ENCODE data around the gene FAF1. TPM values are rescaled to one million over a fixed set of nuclear protein-coding genes. Genes with fewer than 3 reads are reported as not detected.

Gene FAF1
- total RNA-seq, 2 experiments from 2014 or later: 42.3 to 114 TPM

DNA sequence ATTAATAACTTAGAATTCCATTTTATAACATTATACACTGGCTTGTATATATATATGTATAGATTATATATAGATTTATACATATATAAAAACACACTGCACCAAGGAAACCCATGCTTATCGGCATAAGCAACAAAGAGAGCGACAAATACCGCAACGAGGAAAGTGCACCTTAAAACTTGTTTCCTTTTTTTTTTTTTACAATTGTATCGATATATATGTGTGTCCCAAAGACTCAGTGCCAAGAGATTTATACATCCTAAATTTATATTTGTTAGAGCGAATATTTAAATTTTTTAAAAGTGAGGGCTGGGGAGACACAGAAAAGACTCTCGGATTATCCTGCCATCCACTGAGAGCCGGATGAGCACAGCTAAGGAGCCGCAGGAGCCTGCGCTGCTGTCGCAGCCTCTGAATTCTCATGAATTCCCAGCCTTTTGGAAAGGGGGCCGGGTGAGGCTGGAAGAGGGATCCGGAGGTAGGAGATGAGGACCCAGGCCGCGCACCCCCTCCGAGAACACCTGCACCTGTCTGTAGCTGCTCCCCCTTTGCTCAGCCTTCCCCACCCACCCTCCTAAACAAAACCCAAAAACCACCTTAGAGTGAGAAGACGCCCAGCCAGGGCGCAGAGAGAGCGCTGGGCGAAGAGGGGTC lies 542.0 kb downstream of the FAF1 start:
- H3K4me1 ChIP-seq (ENCODE audit: insufficient read depth, low read length, poor library complexity, severe bottlenecking): no peaks in the 10 kb centered on the region

DNA sequence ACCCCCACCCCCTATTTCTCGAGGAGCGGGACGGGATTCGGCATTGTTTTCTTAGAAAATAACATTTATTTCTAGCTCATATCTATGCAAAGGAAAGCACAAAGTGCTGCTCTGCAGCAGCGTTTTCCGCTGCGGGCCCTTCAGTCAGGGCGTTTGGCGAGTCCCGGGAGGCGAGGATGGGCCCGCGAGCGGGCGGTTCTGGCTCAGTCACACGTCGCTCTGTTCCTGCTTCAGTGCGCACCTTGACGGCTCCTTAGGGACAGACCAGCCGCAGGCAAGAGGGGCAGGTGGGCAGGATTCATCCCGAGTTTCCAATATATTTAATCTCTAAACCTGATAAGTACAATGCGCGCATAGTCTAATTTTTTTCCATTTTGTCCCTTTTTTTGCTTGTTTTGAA lies 542.6 kb downstream of the FAF1 start:
- H3K27ac ChIP-seq (ENCODE audit: low read depth, low read length, poor library complexity, severe bottlenecking): no peak overlapping the region
- no peaks in the 10 kb centered on the region for H3K36me3 ChIP-seq (ENCODE audit: insufficient read depth, low read length)
- TF ChIP-seq EZH2phosphoT487 (IDR thresholded peaks at IDR 0.05; ENCODE audit: borderline replicate concordance, low read depth, low read length): no peak
- TF ChIP-seq, protein P1, sequence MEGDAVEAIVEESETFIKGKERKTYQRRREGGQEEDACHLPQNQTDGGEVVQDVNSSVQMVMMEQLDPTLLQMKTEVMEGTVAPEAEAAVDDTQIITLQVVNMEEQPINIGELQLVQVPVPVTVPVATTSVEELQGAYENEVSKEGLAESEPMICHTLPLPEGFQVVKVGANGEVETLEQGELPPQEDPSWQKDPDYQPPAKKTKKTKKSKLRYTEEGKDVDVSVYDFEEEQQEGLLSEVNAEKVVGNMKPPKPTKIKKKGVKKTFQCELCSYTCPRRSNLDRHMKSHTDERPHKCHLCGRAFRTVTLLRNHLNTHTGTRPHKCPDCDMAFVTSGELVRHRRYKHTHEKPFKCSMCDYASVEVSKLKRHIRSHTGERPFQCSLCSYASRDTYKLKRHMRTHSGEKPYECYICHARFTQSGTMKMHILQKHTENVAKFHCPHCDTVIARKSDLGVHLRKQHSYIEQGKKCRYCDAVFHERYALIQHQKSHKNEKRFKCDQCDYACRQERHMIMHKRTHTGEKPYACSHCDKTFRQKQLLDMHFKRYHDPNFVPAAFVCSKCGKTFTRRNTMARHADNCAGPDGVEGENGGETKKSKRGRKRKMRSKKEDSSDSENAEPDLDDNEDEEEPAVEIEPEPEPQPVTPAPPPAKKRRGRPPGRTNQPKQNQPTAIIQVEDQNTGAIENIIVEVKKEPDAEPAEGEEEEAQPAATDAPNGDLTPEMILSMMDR (conservative IDR thresholded peaks at IDR 0.05; ENCODE audit: low read length): no peak
- no peaks in the 10 kb centered on the region for H3K9me2 ChIP-seq (ENCODE audit: insufficient read depth, low read length)
- H4K20me1 ChIP-seq (ENCODE audit: insufficient read depth, low read length): no peaks in the 10 kb centered on the region
- ChIA-PET POLR2A (no interaction called here), CTCF (ENCODE audit: unreplicated experiment) (no interaction called here)
- intact Hi-C loops (cut with micrococcal nuclease; ENCODE audit: unreplicated experiment): no loop called here
- H3K4me3 ChIP-seq (ENCODE audit: low read depth, low read length, poor library complexity, severe bottlenecking): no peak overlapping the region
- no peak for DNase-seq (ENCODE audit: low spot score)
- no TSS peak for BruUV-seq (replicated peaks)
- H3K79me2 ChIP-seq (ENCODE audit: insufficient read depth, low read depth, low read length): no peaks in the 10 kb centered on the region
- H3K9me3 ChIP-seq (ENCODE audit: low read length): no peaks in the 10 kb centered on the region
- no peak overlapping the region for H3K4me2 ChIP-seq (ENCODE audit: low read length)
- H3K4me1 ChIP-seq (ENCODE audit: insufficient read depth, low read length, poor library complexity, severe bottlenecking): no peaks in the 10 kb centered on the region
- no peak overlapping the region for H2AFZ ChIP-seq (ENCODE audit: low read length)

More for the DNA sequence above, 542.0 kb downstream of the FAF1 start:
- H3K27ac ChIP-seq (ENCODE audit: low read depth, low read length, poor library complexity, severe bottlenecking): no peak overlapping the region
- no peaks in the 10 kb centered on the region for H3K9me3 ChIP-seq (ENCODE audit: low read length)
- POLR2A ChIA-PET: no interaction called here
- BruUV-seq (replicated peaks): no TSS peak
- H3K36me3 ChIP-seq (ENCODE audit: insufficient read depth, low read length): no peaks in the 10 kb centered on the region
- H3K9me2 ChIP-seq (ENCODE audit: insufficient read depth, low read length): no peaks in the 10 kb centered on the region
- H3K4me3 ChIP-seq (ENCODE audit: low read depth, low read length, poor library complexity, severe bottlenecking): no peak overlapping the region
- DNase-seq (ENCODE audit: low spot score): no peak
- CTCF ChIA-PET (ENCODE audit: unreplicated experiment): no interaction called here
- H3K79me2 ChIP-seq (ENCODE audit: insufficient read depth, low read depth, low read length): no peaks in the 10 kb centered on the region
- H2AFZ ChIP-seq (ENCODE audit: low read length): no peak overlapping the region
- intact Hi-C loops (cut with micrococcal nuclease; ENCODE audit: unreplicated experiment): no loop called here
- TF ChIP-seq, protein P1 (conservative IDR thresholded peaks at IDR 0.05; ENCODE audit: low read length): no peak
- no peak for TF ChIP-seq EZH2phosphoT487 (IDR thresholded peaks at IDR 0.05; ENCODE audit: borderline replicate concordance, low read depth, low read length)
- H3K4me2 ChIP-seq (ENCODE audit: low read length): no peak overlapping the region
- H4K20me1 ChIP-seq (ENCODE audit: insufficient read depth, low read length): no peaks in the 10 kb centered on the region

DNA sequence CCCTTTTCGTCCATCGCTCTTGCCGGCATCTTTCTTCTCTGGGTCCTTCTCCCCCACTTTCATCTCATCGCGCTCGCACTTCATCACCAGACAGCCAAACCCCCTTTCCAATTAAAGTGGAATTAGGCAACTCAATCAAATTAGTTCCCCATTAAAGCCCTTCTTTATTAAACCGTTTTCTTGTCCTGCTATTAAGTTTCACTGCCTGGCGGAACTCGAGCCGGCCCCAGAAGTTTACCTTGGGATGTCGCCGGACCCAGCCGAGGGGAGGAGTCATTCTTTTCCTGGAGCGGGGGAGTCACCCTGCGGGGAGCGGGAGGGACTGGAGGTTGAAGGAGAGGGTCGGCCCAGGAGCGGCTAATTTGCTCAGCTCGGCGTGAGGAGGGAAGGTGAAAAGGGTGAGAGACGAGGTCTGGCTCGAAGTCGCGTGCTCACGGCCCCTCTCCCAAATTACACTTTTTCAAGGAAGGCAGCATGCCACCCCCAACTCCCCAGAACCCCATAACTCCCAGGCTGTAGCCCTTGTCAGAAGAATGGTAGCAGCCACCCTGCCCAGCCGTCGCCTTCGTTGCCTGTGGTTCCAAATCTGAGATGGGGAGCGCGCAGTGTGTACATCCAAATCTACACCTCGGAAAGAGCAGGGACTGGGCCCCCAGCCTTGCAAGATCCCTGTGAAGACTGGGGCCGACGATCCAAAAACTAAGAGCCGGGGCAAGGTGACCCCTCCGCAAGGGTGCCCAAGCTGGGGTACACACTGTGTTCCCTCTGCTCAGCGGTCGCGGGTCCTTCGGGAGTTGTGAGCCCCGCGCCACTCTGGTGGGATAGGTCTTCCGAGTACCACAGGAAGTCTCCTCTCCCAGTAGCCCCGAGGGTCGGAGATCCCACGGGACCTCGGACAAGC lies 543.3 kb downstream of the FAF1 start:
- Histone ChIP-seq H3K36me3 (ENCODE audit: insufficient read depth, low read length) (no peaks in the 10 kb centered on the region), H3K4me2 (ENCODE audit: low read length) (no peak overlapping the region), H3K27ac (ENCODE audit: low read depth, low read length, poor library complexity, severe bottlenecking) (no peak overlapping the region), H2AFZ (ENCODE audit: low read length) (no peak overlapping the region), H3K79me2 (ENCODE audit: insufficient read depth, low read depth, low read length) (no peaks in the 10 kb centered on the region), H3K9me3 (ENCODE audit: low read length) (no peaks in the 10 kb centered on the region), H4K20me1 (ENCODE audit: insufficient read depth, low read length) (no peaks in the 10 kb centered on the region), H3K4me3 (ENCODE audit: low read depth, low read length, poor library complexity, severe bottlenecking) (no peak overlapping the region), H3K4me1 (ENCODE audit: insufficient read depth, low read length, poor library complexity, severe bottlenecking) (no peaks in the 10 kb centered on the region), H3K9me2 (ENCODE audit: insufficient read depth, low read length) (no peaks in the 10 kb centered on the region)
- intact Hi-C loops (cut with micrococcal nuclease; ENCODE audit: unreplicated experiment): no loop called here
- ChIA-PET CTCF (ENCODE audit: unreplicated experiment) (no interaction called here), POLR2A (no interaction called here)
- no TSS peak for BruUV-seq (replicated peaks)
- no peak for DNase-seq (ENCODE audit: low spot score)
- TF ChIP-seq EZH2phosphoT487 (IDR thresholded peaks at IDR 0.05; ENCODE audit: borderline replicate concordance, low read depth, low read length): no peak
- TF ChIP-seq, protein P1 (conservative IDR thresholded peaks at IDR 0.05; ENCODE audit: low read length): no peak

Measured in OCI-LY7 (cell line).